ENCODE measurements around the gene ADAMTS2. TPM values are rescaled to one million over a fixed set of nuclear protein-coding genes. Genes with fewer than 3 reads are reported as not detected.

The ADAMTS2 gene
- total and polyA plus RNA-seq, 2 experiments from 2014 or later = 1.6 to 8.1 TPM

- TF ChIP-seq CREB1 (CRISPR knock-in tag; IDR thresholded peaks at IDR 0.05; ENCODE audit: low read depth) (no peak), EZH2 (IDR thresholded peaks at IDR 0.05; ENCODE audit: low read depth, unreplicated experiment) (no peak), STAT1 (IDR thresholded peaks at IDR 0.05; ENCODE audit: unreplicated experiment) (no peak), ZNF462 (CRISPR knock-in tag; IDR thresholded peaks at IDR 0.05) (no peak), NANOG (IDR thresholded peaks at IDR 0.05; ENCODE audit: borderline replicate concordance) (no peak)
These were observed 224.2 kb downstream of the ADAMTS2 start (continued) for GRCh38 chr5:179120951-179121666.

GRCh38 chr5:179120421-179120861 lies 224.8 kb downstream of the ADAMTS2 start:
- peaks cover 28% of the 10 kb centered on the region for H3K36me3 Mint-ChIP-seq (ENCODE audit: low read depth)
- peaks cover 81% of the 10 kb centered on the region for H3K9me3 Mint-ChIP-seq
- H3K4me1 ChIP-seq (ENCODE audit: insufficient read depth) = no peaks in the 10 kb centered on the region
- no peaks in the 10 kb centered on the region for H3K9me2 ChIP-seq (ENCODE audit: insufficient read depth)
- no peak overlapping the region for H3K4me2 ChIP-seq
- no peak overlapping the region for H3K27ac ChIP-seq (ENCODE audit: low read depth)
- no peaks in the 10 kb centered on the region for H3K36me3 ChIP-seq (ENCODE audit: insufficient read depth)
- H3K27me3 Mint-ChIP-seq (ENCODE audit: insufficient read depth, low read depth, poor library complexity) = peaks cover 2% of the 10 kb centered on the region
- H3K27ac Mint-ChIP-seq = no peak overlapping the region
- H2AFZ ChIP-seq = no peak overlapping the region
- DNase-seq (ENCODE audit: low spot score) = no peak
- ATAC-seq = no peak
- H4K20me1 ChIP-seq (replicated peaks; ENCODE audit: insufficient read depth) = no peaks in the 10 kb centered on the region
- no peaks in the 10 kb centered on the region for H3K79me2 ChIP-seq (replicated peaks; ENCODE audit: insufficient read depth)
- H3K4me3 Mint-ChIP-seq = no peak overlapping the region
- H3K27me3 ChIP-seq (ENCODE audit: insufficient read depth) = no peaks in the 10 kb centered on the region
- H3K4me3 ChIP-seq = no peak overlapping the region
- no peaks in the 10 kb centered on the region; the same call in 2 of the 3 replicates for H3K4me1 Mint-ChIP-seq
- H3F3A ChIP-seq (replicated peaks; ENCODE audit: low read depth) = no peaks in the 10 kb centered on the region
- TF ChIP-seq POLR2AphosphoS5 (IDR thresholded peaks at IDR 0.05; ENCODE audit: low read depth) (no peak), ZNF114 (CRISPR knock-in tag; IDR thresholded peaks at IDR 0.05) (no peak)
- TF ChIP-seq, protein P1, sequence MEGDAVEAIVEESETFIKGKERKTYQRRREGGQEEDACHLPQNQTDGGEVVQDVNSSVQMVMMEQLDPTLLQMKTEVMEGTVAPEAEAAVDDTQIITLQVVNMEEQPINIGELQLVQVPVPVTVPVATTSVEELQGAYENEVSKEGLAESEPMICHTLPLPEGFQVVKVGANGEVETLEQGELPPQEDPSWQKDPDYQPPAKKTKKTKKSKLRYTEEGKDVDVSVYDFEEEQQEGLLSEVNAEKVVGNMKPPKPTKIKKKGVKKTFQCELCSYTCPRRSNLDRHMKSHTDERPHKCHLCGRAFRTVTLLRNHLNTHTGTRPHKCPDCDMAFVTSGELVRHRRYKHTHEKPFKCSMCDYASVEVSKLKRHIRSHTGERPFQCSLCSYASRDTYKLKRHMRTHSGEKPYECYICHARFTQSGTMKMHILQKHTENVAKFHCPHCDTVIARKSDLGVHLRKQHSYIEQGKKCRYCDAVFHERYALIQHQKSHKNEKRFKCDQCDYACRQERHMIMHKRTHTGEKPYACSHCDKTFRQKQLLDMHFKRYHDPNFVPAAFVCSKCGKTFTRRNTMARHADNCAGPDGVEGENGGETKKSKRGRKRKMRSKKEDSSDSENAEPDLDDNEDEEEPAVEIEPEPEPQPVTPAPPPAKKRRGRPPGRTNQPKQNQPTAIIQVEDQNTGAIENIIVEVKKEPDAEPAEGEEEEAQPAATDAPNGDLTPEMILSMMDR (conservative IDR thresholded peaks at IDR 0.05; ENCODE audit: low read depth in 2 of 2) = no peak

All from GM23338 (cell line).